ENCODE results near the gene KANK3. TPM values are rescaled to one million over a fixed set of nuclear protein-coding genes. Genes with fewer than 3 reads are reported as not detected.

KANK3 gene
- total RNA-seq, 1 experiment from 2014 or later = 1.2 TPM

DNA sequence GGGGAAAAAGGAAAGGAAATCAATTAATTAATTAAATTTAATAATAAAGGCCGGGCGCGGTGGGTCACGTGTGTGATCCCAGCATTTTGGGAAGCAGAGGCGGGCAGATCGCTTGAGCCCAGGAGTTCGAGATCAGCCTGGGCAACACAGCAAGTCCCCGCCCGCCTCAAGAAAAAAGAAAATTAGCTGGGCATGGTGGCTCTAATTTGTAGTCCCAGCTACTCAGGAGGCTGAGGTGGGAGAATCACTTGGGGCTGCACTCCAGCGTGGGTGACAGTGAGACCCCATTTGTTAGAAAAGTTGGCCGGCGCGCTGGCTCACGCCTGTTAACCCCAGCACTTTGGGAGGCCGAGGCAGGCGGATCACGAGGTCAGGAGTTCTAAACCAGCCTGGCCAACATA is 34.2 kb downstream of the KANK3 start:
- CTCF ChIA-PET = interaction anchor here (0.6 to 1.2 kb wide), 3 partner anchors 273 to 1480 kb away, joined by 3 to 4 read pairs (median 3); no protein-coding TSS in a partner anchor
- TF ChIP-seq CTCF (IDR thresholded peaks at IDR 0.05; ENCODE audit: unreplicated experiment) = no peak
- peak overlapping the region; percentile 86 for H3K4me3 Mint-ChIP-seq (ENCODE audit: unreplicated experiment)
- intact Hi-C loops (cut with micrococcal nuclease) = no loop called here
- no peak for DNase-seq (ENCODE audit: unreplicated experiment)
- peaks cover 15% of the 10 kb centered on the region for H3K4me1 Mint-ChIP-seq (ENCODE audit: insufficient read depth, unreplicated experiment)
- peaks cover 45% of the 10 kb centered on the region for H3K36me3 Mint-ChIP-seq (ENCODE audit: insufficient read depth, unreplicated experiment)
- no peaks in the 10 kb centered on the region for H3K9me3 Mint-ChIP-seq (ENCODE audit: unreplicated experiment)
- H3K27ac Mint-ChIP-seq (ENCODE audit: low read depth, unreplicated experiment) = peak overlapping the region; percentile 9
- POLR2A ChIA-PET = interaction anchor here (1.1 to 4.7 kb wide), 2 partner anchors 12 to 134 kb away, joined by 4 to 30 read pairs; partner anchors contain the start of genes NDUFA7 and RPS28
- no TSS peak for BruUV-seq (replicated peaks)
- no peaks in the 10 kb centered on the region for H3K27me3 Mint-ChIP-seq (ENCODE audit: insufficient read depth, unreplicated experiment)

- peak within 1 kb of the TSS; percentile 86 for H3K4me3 Mint-ChIP-seq (ENCODE audit: unreplicated experiment)
- ChIA-PET CTCF (interaction anchor here (0.6 to 0.7 kb wide), 2 partner anchors 274 to 1480 kb away, joined by 3 to 4 read pairs; no protein-coding TSS in a partner anchor), POLR2A (interaction anchor here (4.7 kb wide), 1 partner anchor 13 kb away, joined by 30 read pairs; the partner anchor contains the start of genes NDUFA7 and RPS28)
- peak within 1 kb of the TSS; percentile 9 for H3K27ac Mint-ChIP-seq (ENCODE audit: low read depth, unreplicated experiment)
- no TSS peak for BruUV-seq (replicated peaks)
- H3K36me3 Mint-ChIP-seq (ENCODE audit: insufficient read depth, unreplicated experiment) = peaks cover 46% of the 10 kb centered on the region
- no peak for TF ChIP-seq CTCF (IDR thresholded peaks at IDR 0.05; ENCODE audit: unreplicated experiment)
- H3K27me3 Mint-ChIP-seq (ENCODE audit: insufficient read depth, unreplicated experiment) = no peaks in the 10 kb centered on the region
- peaks cover 15% of the 10 kb centered on the region for H3K4me1 Mint-ChIP-seq (ENCODE audit: insufficient read depth, unreplicated experiment)
- peak; percentile 94 for DNase-seq (ENCODE audit: unreplicated experiment)
- intact Hi-C loops (cut with micrococcal nuclease) = no loop called here
- no peaks in the 10 kb centered on the region for H3K9me3 Mint-ChIP-seq (ENCODE audit: unreplicated experiment)
Observed at GRCh38 chr19:8307965-8308866, 34.8 kb downstream of the KANK3 start, which contains the start of gene CD320. Gene CD320 (minus strand): TSS chr19:8308358. CDS start chr19:8308290, 68 bp downstream.

DNA sequence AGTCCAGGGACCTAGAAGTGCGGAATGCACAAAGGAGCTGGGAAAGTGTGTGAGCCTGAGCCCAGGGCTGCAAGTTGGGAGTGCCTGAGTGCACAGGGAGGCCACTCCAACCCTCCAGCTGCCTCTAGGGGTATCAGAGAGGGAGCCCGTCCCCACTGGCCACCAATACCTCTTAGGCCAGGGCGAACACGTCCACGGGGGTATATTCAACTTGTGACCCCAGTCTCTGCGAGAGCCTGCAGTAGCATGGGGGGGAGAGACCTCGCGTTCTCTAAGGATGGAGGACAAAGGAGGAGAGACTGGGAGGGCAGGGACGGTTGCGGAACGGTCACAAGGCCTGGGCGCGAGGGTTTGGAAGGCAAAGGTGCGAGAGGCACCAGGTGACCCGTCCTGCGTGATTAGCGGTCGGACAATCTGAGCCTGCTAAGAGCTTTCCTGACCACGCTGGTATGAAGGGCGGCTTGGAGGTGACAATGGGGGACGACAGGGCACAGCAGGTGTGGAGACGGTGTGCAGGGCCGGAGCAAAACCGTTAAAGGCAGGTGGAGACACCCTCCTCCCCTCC is 35.6 kb downstream of the KANK3 start:
- POLR2A ChIA-PET = interaction anchor here (0.6 to 4.7 kb wide), 2 partner anchors 14 to 28 kb away, joined by 3 to 30 read pairs; partner anchors contain the start of genes NDUFA7 and RPS28
- H3K4me3 Mint-ChIP-seq (ENCODE audit: unreplicated experiment) = peak overlapping the region; percentile 86
- DNase-seq (ENCODE audit: unreplicated experiment) = no peak
- H3K27ac Mint-ChIP-seq (ENCODE audit: low read depth, unreplicated experiment) = no peak overlapping the region
- BruUV-seq (replicated peaks) = no TSS peak
- peaks cover 41% of the 10 kb centered on the region for H3K36me3 Mint-ChIP-seq (ENCODE audit: insufficient read depth, unreplicated experiment)
- intact Hi-C loops (cut with micrococcal nuclease) = no loop called here
- CTCF ChIA-PET = interaction anchor here (1.2 kb wide), 1 partner anchor 14 kb away, joined by 3 read pairs; the partner anchor contains the start of genes NDUFA7 and RPS28
- peaks cover 15% of the 10 kb centered on the region for H3K4me1 Mint-ChIP-seq (ENCODE audit: insufficient read depth, unreplicated experiment)
- TF ChIP-seq CTCF (IDR thresholded peaks at IDR 0.05; ENCODE audit: unreplicated experiment) = no peak
- H3K9me3 Mint-ChIP-seq (ENCODE audit: unreplicated experiment) = no peaks in the 10 kb centered on the region
- H3K27me3 Mint-ChIP-seq (ENCODE audit: insufficient read depth, unreplicated experiment) = no peaks in the 10 kb centered on the region
